Measurements from ENCODE around the gene LRRC27.
"Not testable (repeated sequence)": the region's sequence is repeated elsewhere in the genome, so short reads cannot be mapped to it uniquely, and the experiment has no call there.

LRRC27 gene

DNA sequence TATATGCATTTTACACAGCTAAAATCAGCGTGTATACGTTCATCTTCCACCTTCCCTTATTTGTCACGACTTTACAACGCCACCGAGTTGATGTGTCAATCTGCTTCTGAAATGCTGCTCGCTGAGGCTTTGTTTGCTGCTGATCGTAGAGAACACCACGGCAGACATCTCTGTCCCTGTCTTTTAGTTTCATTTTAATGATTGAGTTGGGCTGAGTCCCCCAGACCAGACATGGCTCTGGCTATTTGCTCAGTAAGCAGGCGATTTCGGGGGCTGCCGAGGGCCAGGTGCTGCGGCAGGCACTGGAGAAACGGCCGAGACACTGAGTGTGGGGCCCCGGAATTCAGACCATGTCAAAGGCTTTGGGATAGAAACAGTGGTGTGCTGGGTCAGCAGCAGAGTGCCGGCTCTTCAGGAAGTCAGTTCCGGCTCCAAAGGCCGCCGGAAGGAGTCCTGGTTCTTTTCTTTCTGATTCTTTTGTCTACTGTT is 5.0 kb downstream of the LRRC27 start:
- no peak for DNase-seq (ENCODE audit: low read depth in 2 of 2, low spot score in 1 of 2)

DNA sequence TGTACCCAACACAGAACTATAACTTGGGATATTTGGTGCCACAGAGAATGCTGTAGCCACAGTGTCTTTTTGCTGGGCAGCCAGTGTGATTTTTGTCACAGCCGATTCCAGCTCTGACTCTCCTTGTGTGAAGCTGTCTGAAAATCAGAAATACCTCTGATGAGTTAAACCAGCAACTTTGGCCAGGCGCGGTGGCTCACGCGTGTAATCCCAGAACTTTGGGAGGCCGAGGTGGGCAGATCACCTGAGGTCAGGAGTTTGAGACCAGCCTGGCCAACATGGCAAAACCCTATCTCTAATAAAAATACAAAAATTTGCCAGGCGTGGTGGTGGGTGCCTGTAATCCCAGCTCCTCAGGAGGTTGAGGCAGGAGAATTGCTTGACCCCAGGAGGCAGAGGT is 5.9 kb downstream of the LRRC27 start:
- DNase-seq (ENCODE audit: low read depth in 2 of 2, low spot score in 1 of 2), result not testable (repeated sequence)

DNA sequence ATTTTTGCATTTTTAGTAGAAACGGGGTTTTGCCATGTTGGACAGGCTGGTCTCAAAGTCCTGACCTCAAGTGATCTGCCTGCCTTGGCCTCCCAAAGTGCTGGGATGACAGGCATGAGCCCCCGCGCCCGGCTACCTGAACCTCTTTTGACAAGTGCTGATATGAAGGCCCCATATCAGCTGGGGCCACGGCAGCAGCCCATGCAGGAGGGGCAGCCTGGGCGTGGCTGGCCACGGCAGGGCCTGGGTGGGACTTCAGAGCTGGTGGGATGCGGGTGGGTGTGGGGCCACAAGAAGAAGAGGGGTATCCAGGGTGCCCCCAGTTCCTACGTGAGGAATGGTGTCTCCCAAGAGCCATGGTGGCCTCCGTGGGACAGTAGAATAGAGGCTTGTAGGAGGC is 6.9 kb downstream of the LRRC27 start:
- no peak for DNase-seq (ENCODE audit: low read depth in 2 of 2, low spot score in 1 of 2)

DNA sequence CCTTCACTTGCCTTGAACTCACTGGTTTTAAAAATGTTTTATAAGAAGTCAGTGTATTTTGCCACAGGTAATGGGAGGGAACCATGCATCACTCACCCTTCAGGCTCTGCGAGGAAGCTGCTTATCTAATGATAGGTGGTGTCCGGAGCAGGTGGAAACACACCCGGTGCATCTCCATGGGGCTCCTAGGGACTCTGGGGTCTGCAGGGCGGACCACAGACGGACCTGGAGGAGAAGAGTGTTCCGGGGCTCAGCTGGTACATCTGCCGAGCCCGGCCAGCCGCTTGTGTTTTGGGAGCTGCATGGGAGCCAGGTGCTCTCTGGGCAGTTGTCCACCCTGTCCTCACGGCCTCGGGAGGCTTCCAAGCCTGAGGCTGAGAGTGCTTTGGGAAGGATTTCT is 7.3 kb downstream of the LRRC27 start:
- DNase-seq (ENCODE audit: low read depth in 2 of 2, low spot score in 1 of 2), result no peak

DNA sequence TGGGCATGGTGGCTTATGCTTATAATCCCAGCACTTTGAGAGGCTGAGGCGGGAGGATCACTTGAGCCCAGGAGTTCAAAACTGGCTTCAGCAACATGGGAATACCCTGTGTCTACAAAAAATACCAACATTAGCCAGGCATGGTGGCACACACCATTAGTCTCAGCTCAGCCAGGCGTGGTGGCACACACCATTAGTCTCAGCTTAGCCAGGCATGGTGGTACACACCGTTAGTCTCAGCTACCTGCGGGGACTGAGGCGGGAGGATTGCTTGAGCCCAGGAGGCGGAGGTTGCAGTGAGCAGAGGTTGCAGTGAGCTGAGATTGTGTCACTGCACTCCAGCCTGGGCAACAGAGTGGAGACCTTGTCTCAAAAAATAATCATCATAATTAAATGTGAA is 9.0 kb downstream of the LRRC27 start:
- no peak for DNase-seq (ENCODE audit: low read depth in 2 of 2, low spot score in 1 of 2)

DNA sequence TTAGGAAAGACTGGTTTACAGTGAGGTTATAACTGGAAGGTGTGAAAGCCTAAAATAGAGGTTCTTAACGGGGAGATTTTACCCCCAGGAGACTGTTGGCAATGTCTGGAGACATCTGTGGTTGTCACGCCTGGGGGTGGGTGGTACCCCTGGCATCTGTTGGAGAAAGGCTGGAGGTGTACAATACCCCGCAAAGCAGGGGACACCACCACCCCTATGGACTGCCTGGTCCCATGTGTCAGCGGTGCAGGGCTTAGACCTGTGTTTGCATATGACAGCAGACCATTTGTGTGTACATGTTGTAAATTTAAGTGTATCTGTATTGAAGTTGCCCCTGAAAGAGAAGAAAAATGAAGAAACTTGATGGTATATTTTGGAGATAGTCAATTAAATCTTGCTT is 9.8 kb downstream of the LRRC27 start:
- no peak for DNase-seq (ENCODE audit: low read depth in 2 of 2, low spot score in 1 of 2)

DNA sequence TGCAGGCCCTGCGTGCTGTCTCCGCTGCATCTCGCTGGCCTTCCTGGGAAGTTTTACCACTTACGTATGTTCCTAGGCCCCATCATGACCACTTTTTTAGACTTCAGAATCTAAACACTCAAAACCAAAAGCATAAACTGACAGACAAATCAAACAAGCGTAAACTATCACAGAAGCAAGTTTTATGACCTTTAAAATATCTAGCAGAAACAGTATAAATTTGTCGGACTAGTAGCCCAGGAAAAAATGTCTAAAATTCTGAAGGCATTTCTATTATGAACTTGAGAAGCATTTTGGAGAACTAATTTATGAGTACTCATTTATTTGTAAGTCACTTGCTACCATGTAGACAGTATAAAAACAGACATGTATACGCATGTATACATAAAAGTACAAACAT is 10.6 kb downstream of the LRRC27 start:
- no peak for DNase-seq (ENCODE audit: low read depth in 2 of 2, low spot score in 1 of 2)

DNA sequence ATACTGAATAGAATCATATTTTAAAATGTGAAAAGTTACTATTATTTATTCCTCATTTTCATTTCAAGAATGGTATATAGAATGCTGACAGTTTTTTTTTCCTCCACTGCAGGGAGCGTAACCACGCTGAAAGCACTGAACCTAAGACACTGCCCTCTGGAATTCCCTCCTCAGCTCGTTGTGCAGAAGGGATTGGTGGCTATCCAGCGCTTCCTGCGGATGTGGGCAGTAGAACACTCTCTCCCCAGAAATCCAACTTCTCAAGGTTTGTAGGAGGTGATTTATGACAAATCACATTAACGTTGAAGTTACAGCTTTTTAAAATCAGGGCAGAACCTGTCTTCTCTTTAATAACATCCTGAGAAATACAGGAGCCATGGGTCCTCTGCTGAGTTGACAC is 12.4 kb downstream of the LRRC27 start:
- DNase-seq (ENCODE audit: low read depth in 2 of 2, low spot score in 1 of 2), result no peak

DNA sequence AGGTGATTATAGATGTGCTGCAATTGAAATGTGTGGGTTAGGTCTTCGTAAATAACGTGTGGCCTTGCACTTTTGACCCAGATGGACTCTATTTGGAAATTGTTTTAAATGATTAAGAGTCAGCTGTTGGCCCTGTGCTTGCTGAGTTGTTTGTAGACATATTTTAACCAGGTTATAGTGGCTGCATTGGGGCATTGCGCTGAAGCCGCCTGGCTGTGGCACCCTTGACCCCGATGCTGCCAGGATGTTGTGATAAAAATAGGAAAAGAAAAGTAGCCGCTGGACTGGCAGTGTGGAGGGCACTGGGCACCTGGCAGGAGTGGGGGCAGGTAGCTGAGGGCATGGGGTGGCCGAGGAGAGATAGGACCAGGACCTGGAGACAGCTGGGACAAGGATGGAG is 13.4 kb downstream of the LRRC27 start:
- DNase-seq (ENCODE audit: low read depth in 2 of 2, low spot score in 1 of 2), result no peak

DNA sequence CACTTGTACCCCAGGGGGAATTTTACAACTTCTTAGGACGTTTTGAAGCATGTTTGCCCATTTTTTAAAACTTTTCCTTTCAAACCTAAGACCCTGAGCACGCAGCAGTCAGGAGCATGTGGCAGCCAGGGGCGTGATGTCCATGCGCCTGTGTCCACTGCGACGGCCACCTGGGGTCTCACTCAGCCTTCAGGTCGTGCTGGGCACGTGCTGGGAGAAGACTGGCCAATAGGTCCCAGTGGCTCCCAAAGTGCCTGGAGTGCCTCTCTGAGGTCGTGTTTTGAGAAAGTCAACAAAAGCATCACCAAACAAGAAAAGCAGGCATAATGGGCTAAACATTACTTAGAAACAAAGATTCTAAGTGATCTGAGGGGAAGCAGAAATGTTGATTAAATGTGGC is 14.8 kb downstream of the LRRC27 start:
- no peak for DNase-seq (ENCODE audit: low read depth in 2 of 2, low spot score in 1 of 2)

DNA sequence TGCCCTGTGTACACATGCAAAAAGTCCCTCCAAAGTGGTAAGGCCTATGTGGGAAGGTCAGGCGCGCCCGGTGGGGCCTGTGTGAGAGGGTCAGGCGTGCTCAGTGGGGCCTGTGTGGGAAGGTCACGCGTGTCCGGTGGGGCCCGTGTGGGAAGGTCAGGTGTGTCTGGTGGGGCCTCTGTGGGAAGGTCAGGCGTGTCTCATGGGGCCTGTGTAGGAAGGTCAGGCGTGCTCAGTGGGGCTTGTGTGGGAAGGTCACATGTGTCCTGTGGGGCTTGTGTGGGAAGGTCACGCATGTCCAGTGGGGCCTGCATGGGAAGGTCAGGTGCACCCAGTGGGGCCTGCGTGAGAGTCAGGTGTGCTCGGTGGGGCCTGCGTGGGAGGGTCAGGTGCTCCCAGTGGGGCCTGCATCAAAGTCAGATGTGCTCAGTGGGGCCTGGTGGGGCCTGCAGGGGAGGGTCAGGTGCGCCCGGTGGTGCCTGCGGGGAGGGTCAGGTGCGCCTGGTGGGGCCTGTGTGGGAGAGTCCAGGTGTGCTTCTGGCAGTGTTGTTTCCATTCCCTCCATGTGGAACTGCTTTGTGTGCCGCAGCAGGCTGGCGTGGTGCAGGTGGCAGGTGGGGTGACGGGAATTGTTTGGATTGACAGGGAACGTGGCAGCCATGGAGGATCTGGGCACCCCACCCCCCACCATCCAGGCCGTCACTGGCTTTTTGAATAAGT is 15.4 kb downstream of the LRRC27 start:
- DNase-seq (ENCODE audit: low read depth in 2 of 2, low spot score in 1 of 2), result no peak

DNA sequence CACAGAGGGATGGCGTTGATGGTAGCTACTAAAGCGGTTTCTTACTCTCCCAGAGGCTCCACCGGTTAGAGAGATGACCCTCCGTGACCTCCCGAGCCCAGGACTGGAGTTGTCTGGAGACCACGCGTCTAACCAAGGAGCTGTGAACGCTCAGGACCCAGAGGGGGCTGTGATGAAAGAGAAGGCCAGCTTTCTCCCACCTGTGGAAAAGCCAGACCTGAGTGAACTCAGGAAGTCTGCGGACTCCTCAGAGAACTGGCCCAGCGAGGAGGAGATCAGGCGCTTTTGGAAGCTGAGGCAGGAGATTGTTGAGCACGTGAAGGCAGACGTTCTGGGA is 15.9 kb downstream of the LRRC27 start:
- DNase-seq (ENCODE audit: low read depth in 2 of 2, low spot score in 1 of 2), result no peak

DNA sequence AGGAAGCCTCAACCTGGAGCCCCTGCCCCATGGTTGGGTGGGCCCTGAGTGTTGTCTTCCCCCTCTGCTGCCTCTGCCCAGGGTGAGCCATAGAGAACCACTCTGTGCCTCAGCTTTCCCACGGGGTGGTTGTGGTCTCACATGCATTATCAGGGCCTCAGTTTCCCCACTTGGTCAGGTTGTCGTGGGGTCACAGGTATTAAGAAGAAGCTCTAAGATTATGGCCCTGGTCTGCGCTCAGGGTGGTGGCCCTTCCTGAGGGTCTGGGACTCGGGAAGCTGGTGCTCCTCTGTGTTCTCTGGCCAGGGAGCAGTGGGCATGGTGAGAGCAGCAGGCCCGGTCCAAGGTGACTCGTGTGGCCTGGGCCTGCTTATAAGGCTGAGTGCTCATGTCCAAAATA is 17.8 kb downstream of the LRRC27 start:
- no peak for DNase-seq (ENCODE audit: low read depth in 2 of 2, low spot score in 1 of 2)

DNA sequence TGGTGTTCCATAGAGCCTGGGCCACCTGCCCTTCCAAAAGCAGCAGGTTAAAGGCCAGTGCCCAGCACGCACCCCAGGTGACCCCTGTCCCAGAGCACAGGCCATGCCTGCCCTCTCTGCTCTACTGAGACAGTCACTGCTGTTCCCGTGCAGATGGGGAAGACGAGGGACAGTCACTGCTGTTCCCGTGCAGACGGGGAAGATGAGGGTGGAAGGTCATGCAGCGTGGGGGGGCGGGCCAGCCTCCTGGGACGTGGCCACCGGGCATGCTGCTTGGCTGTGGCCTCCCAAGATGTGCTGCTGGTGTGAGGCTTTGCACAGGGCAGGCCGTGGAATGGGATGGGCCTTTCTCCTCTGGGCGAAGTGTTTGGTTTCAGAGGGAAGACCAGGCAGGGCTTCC is 18.4 kb downstream of the LRRC27 start:
- DNase-seq (ENCODE audit: low read depth in 2 of 2, low spot score in 1 of 2), result no peak

DNA sequence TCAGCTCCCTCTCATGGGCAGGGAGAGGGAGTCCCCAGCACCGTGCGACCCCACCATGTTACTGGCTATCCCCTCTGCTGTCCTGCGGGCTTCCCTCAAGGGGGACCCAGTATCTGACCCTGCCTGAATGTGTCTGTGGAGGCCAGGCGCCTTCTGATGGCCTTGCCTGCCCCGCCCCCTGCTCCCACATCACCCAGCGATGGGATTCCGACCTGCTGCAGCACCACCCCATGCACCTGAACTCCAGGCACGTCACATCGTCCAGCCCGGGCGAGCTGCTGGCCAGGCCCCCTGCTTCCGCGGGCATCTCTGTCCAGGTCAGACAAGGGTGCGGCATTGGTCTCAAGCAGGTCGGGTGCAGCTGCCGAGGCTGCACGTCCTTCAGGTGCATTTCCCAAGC is 19.0 kb downstream of the LRRC27 start:
- DNase-seq (ENCODE audit: low read depth in 2 of 2, low spot score in 1 of 2), result no peak

DNA sequence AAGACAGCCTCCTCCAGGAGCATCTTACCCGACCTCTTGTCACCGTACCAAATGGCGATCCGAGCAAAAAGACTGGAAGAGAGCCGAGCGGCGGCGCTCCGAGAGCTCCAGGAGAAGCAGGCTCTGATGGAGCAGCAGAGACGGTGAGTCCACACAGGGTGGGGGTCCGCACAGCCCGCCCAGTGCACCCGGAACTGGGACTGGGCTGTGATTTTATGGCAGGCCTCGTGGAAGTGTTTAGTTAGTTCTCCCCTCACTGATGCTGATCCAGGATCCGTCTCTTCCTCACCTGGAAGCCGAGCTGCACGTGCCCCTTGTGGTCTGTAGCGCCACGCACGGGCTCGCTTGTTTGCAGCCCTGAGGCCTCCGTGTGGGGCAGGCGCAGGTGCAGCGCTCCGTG is 19.6 kb downstream of the LRRC27 start:
- DNase-seq (ENCODE audit: low read depth in 2 of 2, low spot score in 1 of 2), result no peak

DNA sequence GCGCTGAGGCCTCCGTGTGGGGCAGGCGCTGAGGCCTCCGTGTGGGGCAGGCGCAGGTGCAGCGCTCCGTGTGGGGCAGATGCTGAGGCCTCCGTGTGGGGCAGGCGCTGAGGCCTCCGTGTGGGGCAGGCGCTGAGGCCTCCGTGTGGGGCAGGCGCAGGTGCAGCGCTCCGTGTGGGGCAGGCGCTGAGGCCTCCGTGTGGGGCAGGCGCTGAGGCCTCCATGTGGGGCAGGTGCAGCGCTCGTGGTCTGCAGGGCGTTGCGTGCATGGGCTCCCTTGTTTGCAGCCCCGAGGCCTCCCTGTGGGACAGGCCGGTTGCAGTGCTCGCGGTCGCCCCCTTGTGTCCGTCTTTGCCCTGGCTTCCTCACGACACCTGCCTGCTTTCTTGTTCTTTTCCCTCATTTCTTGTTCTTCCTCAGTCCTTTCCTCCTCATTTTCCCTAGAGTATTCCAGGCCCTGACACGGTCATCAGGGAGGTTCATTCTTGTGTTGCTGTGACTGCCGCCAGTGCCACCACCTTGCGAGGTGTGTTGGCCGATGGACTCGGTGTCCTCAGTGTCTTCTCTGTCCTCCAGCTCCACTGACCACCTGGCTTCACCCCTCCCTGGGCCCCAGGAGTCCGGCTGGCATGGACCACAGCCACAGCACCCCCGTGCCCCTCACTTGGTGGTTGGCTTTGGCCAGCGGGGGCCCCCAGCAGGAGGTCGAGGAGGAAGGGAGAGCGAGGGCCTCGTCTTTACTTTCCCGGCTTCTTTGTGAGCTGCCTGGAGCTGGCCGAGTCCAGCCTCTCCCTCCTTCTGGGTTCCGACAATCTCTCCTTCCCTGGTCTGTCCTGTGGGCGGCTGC is 20.7 kb downstream of the LRRC27 start:
- peak; percentile 47 to 67 for DNase-seq (ENCODE audit: low read depth in 2 of 2, low spot score in 1 of 2)

DNA sequence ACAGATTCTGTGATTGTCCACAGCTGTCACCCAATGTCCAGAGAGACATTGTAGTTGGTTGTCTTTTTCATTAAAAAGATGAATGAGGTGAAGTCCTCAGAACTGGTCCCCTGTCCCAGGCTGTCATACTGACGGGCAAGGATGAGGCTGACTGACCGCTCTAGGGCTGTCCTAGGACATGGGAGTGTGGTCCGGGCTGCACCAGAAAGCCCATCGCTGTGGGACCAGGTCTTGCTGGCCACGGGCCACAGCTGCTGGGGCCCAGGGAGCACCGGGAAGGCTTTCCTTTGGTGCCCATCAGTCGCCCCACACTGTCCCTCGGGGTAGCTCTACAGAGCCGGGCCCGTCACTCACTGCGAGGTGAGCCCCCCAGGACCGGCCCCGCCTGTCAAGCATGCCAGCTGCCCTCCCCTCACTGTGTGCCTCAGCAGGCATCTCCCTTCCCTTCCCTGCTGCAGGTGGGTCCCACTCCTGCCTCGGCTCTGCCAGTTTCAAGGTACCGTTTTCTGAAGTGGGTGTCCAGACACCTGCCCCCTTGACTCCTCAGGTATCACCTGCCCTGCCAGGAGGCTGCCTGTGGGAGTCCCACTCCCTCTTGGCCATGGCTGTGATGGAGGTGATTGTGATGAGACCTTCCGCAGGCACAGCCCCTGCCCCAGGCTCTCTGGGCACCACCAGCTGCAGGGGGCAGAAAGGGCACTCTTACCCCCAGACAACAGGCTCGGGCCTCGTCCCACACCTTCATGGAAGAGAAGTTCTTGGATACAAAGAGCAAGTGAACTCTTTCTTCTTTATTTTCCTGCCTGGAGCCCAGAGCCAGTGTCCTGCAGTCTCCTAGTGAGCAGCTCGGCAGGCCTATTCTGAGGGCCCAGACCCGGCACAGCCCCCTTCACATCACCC is 21.7 kb downstream of the LRRC27 start:
- DNase-seq (ENCODE audit: low read depth in 2 of 2, low spot score in 1 of 2), result no peak

DNA sequence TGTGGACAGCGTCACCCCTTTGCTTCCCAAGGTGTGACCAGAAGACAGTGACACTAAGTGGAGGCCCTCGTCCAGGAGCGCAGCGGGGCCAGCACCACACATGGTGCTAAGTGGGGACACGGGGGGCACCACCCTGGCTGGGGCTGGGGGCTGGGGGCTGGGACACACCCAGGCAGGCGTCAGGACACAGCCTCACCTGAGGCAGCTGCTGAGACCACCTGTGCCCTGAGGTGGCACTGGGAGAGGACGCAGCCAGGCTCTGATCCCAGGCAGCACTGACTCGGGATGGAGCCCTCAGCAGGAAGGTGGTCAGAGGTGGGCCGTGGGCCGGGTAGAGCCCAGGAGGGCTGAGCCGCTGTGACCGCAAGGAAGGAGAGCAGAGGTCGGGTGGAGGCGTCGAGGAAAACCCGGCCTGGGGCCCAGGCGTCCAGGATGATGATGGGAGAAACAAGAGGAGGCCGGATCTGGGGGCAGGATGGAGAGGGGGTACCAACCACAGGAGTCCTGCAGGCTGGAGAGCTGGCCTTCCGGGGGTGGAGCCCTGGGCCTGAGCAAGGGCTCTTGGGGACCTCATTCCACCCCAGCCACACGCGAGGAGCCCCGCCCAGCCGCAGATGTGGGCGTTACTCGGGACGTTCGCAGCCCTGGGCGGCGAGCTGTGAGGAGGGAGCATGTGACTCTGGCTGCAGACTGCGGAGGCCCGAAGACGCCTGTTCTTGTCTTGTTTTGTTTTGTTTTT is 22.5 kb downstream of the LRRC27 start:
- DNase-seq (ENCODE audit: low read depth in 2 of 2, low spot score in 1 of 2), result no peak

DNA sequence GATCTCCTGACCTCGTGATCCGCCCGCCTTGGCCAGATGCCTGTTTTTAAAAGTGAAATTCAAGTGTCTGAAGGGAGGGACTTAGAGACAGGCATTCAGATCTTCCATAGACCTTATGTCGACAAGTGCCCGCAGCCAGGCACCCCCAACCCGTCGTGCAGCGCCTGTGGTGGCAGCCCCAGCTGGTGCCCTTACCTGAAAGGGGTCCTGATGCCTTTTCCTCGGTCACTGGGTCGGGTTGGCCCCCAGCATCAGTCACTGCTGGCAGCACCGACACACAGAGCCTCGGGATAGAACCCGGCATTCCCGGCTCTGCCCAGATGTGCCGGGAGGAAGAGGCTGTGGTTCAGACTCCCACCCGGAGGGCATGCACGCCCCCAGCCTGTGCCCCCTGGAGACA is 23.3 kb downstream of the LRRC27 start:
- no peak for DNase-seq (ENCODE audit: low read depth in 2 of 2, low spot score in 1 of 2)

DNA sequence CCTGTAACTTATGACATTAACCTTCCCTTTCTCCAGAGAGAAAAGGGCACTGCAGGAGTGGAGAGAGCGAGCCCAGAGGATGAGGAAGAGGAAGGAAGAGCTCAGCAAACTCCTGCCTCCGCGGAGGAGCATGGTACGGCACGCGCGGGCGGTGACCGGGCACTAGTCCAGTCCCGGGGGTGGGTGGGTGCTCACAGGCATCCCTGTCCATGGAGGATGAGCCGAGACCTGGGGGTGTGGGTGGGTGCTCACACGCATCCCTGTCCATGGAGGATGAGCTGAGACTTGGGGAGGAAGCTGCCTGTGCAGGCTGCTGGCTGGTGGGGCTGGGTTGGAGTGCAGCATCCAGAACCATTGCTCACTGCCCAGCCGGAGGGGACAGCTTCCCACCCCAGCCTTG is 23.8 kb downstream of the LRRC27 start:
- no peak for DNase-seq (ENCODE audit: low read depth in 2 of 2, low spot score in 1 of 2)
